Astrocyte (in vitro differentiated cells and primary cell): Measurements from ENCODE around the gene HYI. TPM values are rescaled to one million over a fixed set of nuclear protein-coding genes. Genes with fewer than 3 reads are reported as not detected.

ENCODE experiments used
- DNase-seq: peaks from one replicate; pipeline ENCODE4 v3.0.0-alpha.2; 2010; ENCODE audit warnings: low read depth
- FAIRE-seq: peaks from 2 replicates; lab custom pipeline; 2011; peaks lifted over from hg19 to GRCh38; lab: Jason Lieb, UNC
- H2AFZ ChIP-seq: 2 replicates; pipeline ENCODE4 v1.6.0; 2012; ENCODE audit warnings: low read depth, low read length, inconsistent platforms
- H3K27ac ChIP-seq: 2 replicates; pipeline ENCODE4 v1.5.1; 2011; ENCODE audit warnings: low read depth, low read length, inconsistent platforms
- H3K27me3 ChIP-seq: 2 replicates; pipeline ENCODE4 v1.6.0; 2011; ENCODE audit warnings: low read length, inconsistent platforms; ENCODE audit not compliant: insufficient read depth
- H3K36me3 ChIP-seq: 2 replicates; pipeline ENCODE4 v1.5.1; 2011; ENCODE audit warnings: low read length, inconsistent platforms; ENCODE audit not compliant: insufficient read depth
- H3K4me1 ChIP-seq: 2 replicates; pipeline ENCODE4 v1.5.1; 2011; ENCODE audit warnings: low read length, inconsistent platforms; ENCODE audit not compliant: insufficient read depth
- H3K4me2 ChIP-seq: 2 replicates; pipeline ENCODE4 v1.6.0; 2012; ENCODE audit warnings: low read length, inconsistent platforms
- H3K4me3 ChIP-seq: 2 replicates; pipeline ENCODE4 v1.5.1; 2011; ENCODE audit warnings: low read depth, mild to moderate bottlenecking, low read length, inconsistent platforms; ENCODE audit not compliant: insufficient read depth
- H3K79me2 ChIP-seq: 2 replicates; pipeline ENCODE4 v1.6.0; 2012; ENCODE audit warnings: mild to moderate bottlenecking, low read length, inconsistent platforms; ENCODE audit not compliant: insufficient read depth
- H3K9ac ChIP-seq: 2 replicates; pipeline ENCODE4 v1.6.0; 2012; ENCODE audit warnings: mild to moderate bottlenecking, low read length, inconsistent platforms
- H3K9me3 ChIP-seq: 2 replicates; pipeline ENCODE4 v1.5.1; 2012; ENCODE audit warnings: low read depth, mild to moderate bottlenecking, low read length, inconsistent platforms; ENCODE audit not compliant: insufficient read depth
- H4K20me1 ChIP-seq: 2 replicates; pipeline ENCODE4 v1.6.0; 2012; ENCODE audit warnings: low read length, inconsistent platforms; ENCODE audit not compliant: insufficient read depth
- H3K27ac Mint-ChIP-seq: one replicate; pipeline ENCODE4 v1.8.0; 2021; ENCODE audit warnings: mild to moderate bottlenecking, mixed read lengths; ENCODE audit not compliant: unreplicated experiment
- H3K27me3 Mint-ChIP-seq: one replicate; pipeline ENCODE4 v1.8.0; 2021; ENCODE audit warnings: low read depth, mixed read lengths; ENCODE audit not compliant: unreplicated experiment
- H3K36me3 Mint-ChIP-seq: one replicate; pipeline ENCODE4 v1.8.0; 2021; ENCODE audit warnings: low read depth, mixed read lengths; ENCODE audit not compliant: unreplicated experiment
- H3K4me1 Mint-ChIP-seq: one replicate; pipeline ENCODE4 v1.8.0; 2021; ENCODE audit warnings: low read depth, mixed read lengths; ENCODE audit not compliant: unreplicated experiment
- H3K4me3 Mint-ChIP-seq: one replicate; pipeline ENCODE4 v1.8.0; 2021; ENCODE audit warnings: mild to moderate bottlenecking, moderate library complexity, mixed read lengths; ENCODE audit not compliant: unreplicated experiment
- H3K9me3 Mint-ChIP-seq: one replicate; pipeline ENCODE4 v1.8.0; 2021; ENCODE audit warnings: mild to moderate bottlenecking, mixed read lengths; ENCODE audit not compliant: unreplicated experiment
- CTCF ChIP-seq: IDR thresholded peaks from 2 replicates; pipeline ENCODE4 v1.5.1; 2011; ENCODE audit warnings: low read depth, mild to moderate bottlenecking, inconsistent platforms, low read length, moderate library complexity; ENCODE audit not compliant: insufficient read depth
- EZH2 ChIP-seq: IDR thresholded peaks from 2 replicates; pipeline ENCODE4 v1.6.1; 2012; ENCODE audit warnings: mild to moderate bottlenecking, low read length, inconsistent platforms; ENCODE audit not compliant: insufficient read depth
- total RNA-seq: library from RNA; stranded (reverse); gene quantifications from 2 replicates; pipeline ENCODE4 v1.2.1, GENCODE V29; 2021

The HYI gene
- total RNA-seq, 1 donor from 2014 or later = 31.0 TPM

GRCh38 chr1:43438006-43438405, 15.7 kb downstream of the HYI start:
- Histone ChIP-seq H3K27ac (no peak overlapping the region), H3K36me3 (peaks cover 17% of the 10 kb centered on the region), H3K79me2 (no peaks in the 10 kb centered on the region), H3K4me2 (no peak overlapping the region), H3K4me1 (no peaks in the 10 kb centered on the region), H4K20me1 (no peaks in the 10 kb centered on the region), H3K9ac (no peak overlapping the region), H2AFZ (no peak overlapping the region), H3K9me3 (no peaks in the 10 kb centered on the region), H3K4me3 (no peak overlapping the region), H3K27me3 (no peaks in the 10 kb centered on the region)
- no peaks in the 10 kb centered on the region for H3K9me3 Mint-ChIP-seq
- no peak overlapping the region for H3K27ac Mint-ChIP-seq
- DNase-seq (no peak), FAIRE-seq (no peak)
- TF ChIP-seq CTCF (no peak), EZH2 (no peak)
- H3K4me3 Mint-ChIP-seq = no peak overlapping the region
- H3K36me3 Mint-ChIP-seq = peaks cover 39% of the 10 kb centered on the region
- H3K4me1 Mint-ChIP-seq = peaks cover 19% of the 10 kb centered on the region
- no peaks in the 10 kb centered on the region for H3K27me3 Mint-ChIP-seq

DNA sequence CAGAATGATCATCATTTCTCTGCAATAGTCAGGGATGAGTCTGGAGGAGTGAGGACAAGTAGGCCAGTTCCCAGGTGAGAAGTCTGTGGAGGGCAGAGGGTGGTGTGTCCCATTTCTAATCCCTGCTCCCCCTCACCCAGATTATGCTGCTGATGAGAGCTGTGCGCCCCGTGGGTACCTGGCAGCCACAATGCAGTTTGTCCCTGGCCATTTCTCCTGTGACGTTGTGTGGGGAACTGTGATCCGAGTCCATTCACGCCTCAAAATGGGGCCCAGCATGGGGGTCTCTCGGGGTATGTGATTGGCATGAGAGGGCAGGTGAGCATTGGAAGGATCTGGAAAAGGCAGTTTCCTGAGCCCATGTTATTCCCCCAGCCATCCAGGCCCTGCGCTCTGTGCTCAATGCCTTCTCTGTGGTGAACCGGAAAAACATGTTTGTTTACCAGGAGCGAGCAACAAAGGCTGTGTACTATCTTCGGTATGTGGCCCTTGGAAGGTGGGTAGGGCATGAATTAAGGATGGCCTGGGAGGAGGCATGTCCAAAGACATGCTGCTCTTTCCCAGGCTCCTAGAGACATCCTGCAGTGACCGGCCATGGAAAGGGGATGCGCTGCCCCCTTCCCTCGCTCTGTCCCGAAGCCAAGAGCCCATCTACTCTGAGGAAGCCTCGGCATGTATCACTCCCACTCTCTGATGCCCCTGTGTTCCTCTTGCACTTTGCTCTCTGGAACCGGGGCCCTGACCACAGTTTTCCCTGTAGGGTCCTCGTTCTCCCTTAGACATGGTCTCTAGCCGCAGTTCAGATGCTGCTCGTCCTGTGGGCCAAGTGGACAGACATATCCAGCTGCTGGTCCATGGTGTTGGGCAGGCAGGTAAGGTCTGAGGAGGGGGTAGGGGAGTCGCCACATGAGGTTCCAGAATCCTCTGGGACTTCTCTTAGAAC, 16.4 kb downstream of the HYI start:
- no peak for DNase-seq
- Histone ChIP-seq H3K4me3 (no peak overlapping the region), H3K4me2 (no peak overlapping the region), H3K27me3 (no peaks in the 10 kb centered on the region), H2AFZ (no peak overlapping the region), H3K79me2 (no peaks in the 10 kb centered on the region), H3K36me3 (peaks cover 19% of the 10 kb centered on the region), H3K9ac (no peak overlapping the region), H3K9me3 (no peaks in the 10 kb centered on the region), H3K4me1 (no peaks in the 10 kb centered on the region), H3K27ac (no peak overlapping the region), H4K20me1 (no peaks in the 10 kb centered on the region)
- H3K27ac Mint-ChIP-seq = no peak overlapping the region
- FAIRE-seq = no peak
- peaks cover 19% of the 10 kb centered on the region for H3K4me1 Mint-ChIP-seq
- no peak overlapping the region for H3K4me3 Mint-ChIP-seq
- TF ChIP-seq CTCF (no peak), EZH2 (no peak)
- H3K9me3 Mint-ChIP-seq = no peaks in the 10 kb centered on the region
- no peaks in the 10 kb centered on the region for H3K27me3 Mint-ChIP-seq
- peaks cover 45% of the 10 kb centered on the region for H3K36me3 Mint-ChIP-seq

- no peak overlapping the region for H3K27ac ChIP-seq
- Mint-ChIP-seq H3K27me3 (no peaks in the 10 kb centered on the region), H3K27ac (peak overlapping the region; percentile 84), H3K9me3 (no peaks in the 10 kb centered on the region), H3K36me3 (peaks cover 48% of the 10 kb centered on the region), H3K4me3 (peak overlapping the region; percentile 43), H3K4me1 (peaks cover 19% of the 10 kb centered on the region)
- no peaks in the 10 kb centered on the region for H3K4me1 ChIP-seq
- no peaks in the 10 kb centered on the region for H3K79me2 ChIP-seq
- H3K4me3 ChIP-seq = no peak overlapping the region
- no peak for DNase-seq
- no peak for FAIRE-seq
- no peaks in the 10 kb centered on the region for H3K9me3 ChIP-seq
- H3K4me2 ChIP-seq = no peak overlapping the region
- no peak overlapping the region for H2AFZ ChIP-seq
- no peak overlapping the region for H3K9ac ChIP-seq
- H3K36me3 ChIP-seq = peaks cover 25% of the 10 kb centered on the region
- no peaks in the 10 kb centered on the region for H3K27me3 ChIP-seq
- H4K20me1 ChIP-seq = no peaks in the 10 kb centered on the region
- no peak for TF ChIP-seq CTCF
Measured at GRCh38 chr1:43436371-43436770, 17.4 kb downstream of the HYI start.
